ENCODE measurements around the gene METTL26. TPM values are rescaled to one million over a fixed set of nuclear protein-coding genes. Genes with fewer than 3 reads are reported as not detected.

Gene METTL26
- total RNA-seq, result 100 to 1,000 TPM; 116 to 127 TPM

- Mint-ChIP-seq H3K27ac (peak within 1 kb of the TSS; percentile 91), H3K9me3 (ENCODE audit: low read depth) (no peaks in the 10 kb centered on the region), H3K4me3 (peak within 1 kb of the TSS; percentile 87), H3K36me3 (ENCODE audit: low read depth) (peaks cover 7% of the 10 kb centered on the region), H3K27me3 (no peaks in the 10 kb centered on the region), H3K4me1 (peaks cover 13% of the 10 kb centered on the region)
- ChIA-PET CTCF (interaction anchor here (0.6 to 1.1 kb wide), 5 partner anchors 12 to 110 kb away, joined by 3 to 6 read pairs (median 3); partner anchors contain the start of gene RHBDL1), POLR2A (interaction anchor here (0.7 to 1.2 kb wide), 2 partner anchors 13 to 1146 kb away, joined by 3 to 4 read pairs; partner anchors contain the start of genes NUBP2, SPSB3 and WDR90)
- intact Hi-C loops (cut with DNase I, micrococcal nuclease), result loop anchor here (1.0 to 5.0 kb wide), 23 partner anchors 13 to 784 kb away; partner anchors contain the start of genes CAPN15 (in 2 of the 2), JMJD8 (in 2 of the 2), STUB1 (in 2 of the 2) and AXIN1 (in 1 of the 2)
- peak; percentile 89 for ATAC-seq
- DNase-seq, result peak; percentile 97
Measured at GRCh38 chr16:636206-637080, at the start of gene METTL26. TSS of gene METTL26 (minus strand) at chr16:636305. CDS start at chr16:636290, 15 bp downstream.

DNA sequence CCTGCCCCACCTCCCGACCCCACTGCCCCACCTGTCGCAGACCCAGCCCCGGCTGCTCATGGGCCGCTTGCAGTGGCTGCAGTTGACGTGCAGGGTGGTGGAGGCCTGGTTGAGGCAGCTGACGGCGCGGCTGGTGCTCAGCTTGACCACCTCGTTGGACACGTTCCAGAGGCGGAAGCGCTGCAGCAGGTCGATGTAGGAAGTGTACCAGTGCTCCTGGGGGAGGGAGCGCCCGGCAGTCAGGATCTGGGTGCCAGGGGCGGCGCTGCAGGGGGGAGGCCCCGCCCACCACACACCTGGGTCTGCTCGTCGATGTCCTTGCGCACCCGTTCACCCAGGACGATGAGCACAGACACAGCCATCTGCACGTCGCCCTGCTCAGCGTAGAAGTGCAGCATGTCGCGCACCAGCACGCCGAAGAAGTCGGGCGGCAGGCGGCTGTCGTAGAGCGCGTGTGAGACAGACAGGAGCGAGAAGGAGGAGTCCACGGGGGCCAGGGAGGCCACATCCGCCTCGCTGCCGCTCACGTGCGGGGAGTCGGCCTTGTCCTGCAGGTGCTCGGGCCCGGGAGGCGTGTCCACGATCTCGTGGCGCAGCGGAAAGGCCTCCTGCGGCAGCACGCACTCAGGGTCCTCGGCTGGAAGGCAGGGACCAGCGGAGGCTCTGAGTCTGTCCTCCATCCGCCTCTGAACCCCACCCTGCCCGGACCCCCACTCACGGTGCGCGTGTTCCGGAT is 49.0 kb upstream of the METTL26 start:
- intact Hi-C loops (cut with DNase I, micrococcal nuclease), result loop anchor here (1.0 to 5.0 kb wide), 13 partner anchors 16 to 1087 kb away; partner anchors contain the start of genes ANTKMT (in 2 of the 2), METTL26 (in 2 of the 2), CAPN15 (in 1 of the 2) and CHTF18 (in 1 of the 2)
- ATAC-seq, result no peak

DNA sequence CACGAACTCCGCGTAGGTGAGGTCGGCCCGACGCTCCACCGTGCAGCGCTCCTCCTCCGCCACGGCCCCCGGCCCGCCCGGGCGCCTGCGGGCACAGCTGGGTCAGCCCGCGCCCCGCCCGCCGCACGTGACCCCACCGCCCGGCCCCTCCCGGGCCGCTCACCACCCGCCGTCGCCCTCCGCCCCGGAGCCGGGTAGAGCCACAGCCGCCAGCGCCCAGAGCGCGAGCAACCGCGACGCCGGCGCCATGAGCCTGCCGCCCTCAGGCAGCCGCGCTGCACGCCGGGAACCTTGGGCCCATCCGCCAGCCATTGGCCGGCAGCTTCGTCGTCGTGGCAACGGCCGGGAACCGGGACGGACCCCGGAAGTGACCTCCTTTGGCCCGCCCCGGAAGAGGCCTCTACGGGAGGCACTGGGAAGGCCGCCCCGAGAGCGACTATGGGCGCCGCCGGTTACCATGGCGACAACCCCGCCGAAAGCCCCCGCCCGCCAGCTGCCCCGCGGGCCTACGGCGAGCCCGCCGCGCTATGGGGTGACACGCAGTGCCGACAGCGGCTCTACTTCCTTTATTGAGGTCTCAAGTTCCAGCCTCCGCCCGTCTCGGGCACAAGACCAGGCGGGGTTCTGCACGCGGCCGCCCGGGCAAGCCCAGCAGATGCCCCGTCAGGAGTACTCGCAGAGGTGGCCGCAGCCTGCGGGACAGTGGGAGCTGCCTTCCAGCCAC is 48.1 kb upstream of the METTL26 start, which contains the start of gene JMJD8:
Gene JMJD8 (minus strand): TSS at position 264 of the 724 bp plus-strand sequence. CDS start 15 bp downstream, at position 249.
- DNase-seq, result peak; percentile 99
- peak; percentile 80 for ATAC-seq
- H3K36me3 Mint-ChIP-seq (ENCODE audit: low read depth), result peaks cover 32% of the 10 kb centered on the region
- H3K27ac Mint-ChIP-seq, result peak within 1 kb of the TSS; percentile 58
- CTCF ChIA-PET, result interaction anchor here (0.6 to 1.0 kb wide), 2 partner anchors 28 to 259 kb away, joined by 3 to 4 read pairs; partner anchors contain the start of gene RAB11FIP3
- H3K4me1 Mint-ChIP-seq, result peaks cover 40% of the 10 kb centered on the region
- POLR2A ChIA-PET, result no interaction called here
- intact Hi-C loops (cut with DNase I, micrococcal nuclease), result loop anchor here (1.0 to 5.0 kb wide), 13 partner anchors 15 to 1088 kb away; partner anchors contain the start of genes ANTKMT (in 2 of the 2), METTL26 (in 2 of the 2), CAPN15 (in 1 of the 2) and CHTF18 (in 1 of the 2)
- peak within 1 kb of the TSS; percentile 76 for H3K4me3 Mint-ChIP-seq
- H3K9me3 Mint-ChIP-seq (ENCODE audit: low read depth), result no peaks in the 10 kb centered on the region
- no peaks in the 10 kb centered on the region for H3K27me3 Mint-ChIP-seq

More for the DNA sequence above, 49.0 kb upstream of the METTL26 start:
- DNase-seq, result no peak
- Mint-ChIP-seq H3K4me1 (peaks cover 42% of the 10 kb centered on the region), H3K9me3 (ENCODE audit: low read depth) (no peaks in the 10 kb centered on the region), H3K27ac (no peak overlapping the region), H3K36me3 (ENCODE audit: low read depth) (peaks cover 32% of the 10 kb centered on the region), H3K4me3 (no peak overlapping the region), H3K27me3 (no peaks in the 10 kb centered on the region)
- POLR2A ChIA-PET, result no interaction called here
- CTCF ChIA-PET, result no interaction called here

DNA sequence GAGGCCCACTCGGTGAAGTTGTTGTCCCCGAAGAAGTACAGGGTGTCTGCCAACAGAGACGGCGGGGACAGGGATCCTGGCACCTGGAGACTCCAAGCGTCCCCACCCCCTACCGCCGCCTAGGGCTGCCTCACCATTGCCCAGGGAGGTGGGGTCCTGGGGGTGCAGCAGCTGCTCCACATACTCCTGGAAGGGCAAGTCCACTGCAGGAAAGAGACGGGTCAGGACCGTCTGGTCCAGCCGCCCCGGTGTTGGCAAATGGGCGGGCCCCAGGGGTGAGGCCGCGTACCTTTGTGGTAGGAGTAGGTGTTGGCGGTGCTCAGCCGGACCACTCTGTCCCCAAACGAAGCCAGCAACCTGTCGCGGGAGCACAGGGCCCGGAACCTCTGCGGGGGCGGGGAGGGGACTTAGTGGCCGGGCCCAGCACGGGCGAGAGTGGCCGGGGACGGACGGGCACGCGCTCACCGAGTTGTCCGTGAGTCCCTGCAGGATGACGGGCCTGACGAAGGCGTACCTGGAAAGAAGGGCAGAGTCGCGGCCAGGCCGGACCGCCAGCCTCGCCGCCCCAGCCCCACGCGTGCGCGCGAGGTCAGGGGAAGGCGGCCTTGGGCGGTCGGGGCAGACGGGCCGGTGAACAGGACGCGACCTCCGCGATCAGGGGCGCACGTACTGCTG is 47.4 kb upstream of the METTL26 start:
- peak overlapping the region; percentile 58 for H3K27ac Mint-ChIP-seq
- H3K9me3 Mint-ChIP-seq (ENCODE audit: low read depth), result no peaks in the 10 kb centered on the region
- H3K4me3 Mint-ChIP-seq, result peak overlapping the region; percentile 76
- H3K36me3 Mint-ChIP-seq (ENCODE audit: low read depth), result peaks cover 32% of the 10 kb centered on the region
- peaks cover 36% of the 10 kb centered on the region for H3K4me1 Mint-ChIP-seq
- intact Hi-C loops (cut with DNase I, micrococcal nuclease), result loop anchor here (1.0 to 5.0 kb wide), 13 partner anchors 15 to 1089 kb away; partner anchors contain the start of genes ANTKMT (in 2 of the 2), METTL26 (in 2 of the 2), CAPN15 (in 1 of the 2) and CHTF18 (in 1 of the 2)
- CTCF ChIA-PET, result interaction anchor here (0.6 to 1.0 kb wide), 3 partner anchors 29 to 258 kb away, joined by 3 to 4 read pairs (median 4); partner anchors contain the start of gene RAB11FIP3
- ATAC-seq (no peak), DNase-seq (peak; percentile 41)
- POLR2A ChIA-PET, result no interaction called here
- no peaks in the 10 kb centered on the region for H3K27me3 Mint-ChIP-seq

GRCh38 chr16:682493-683395 is 46.6 kb upstream of the METTL26 start:
- H3K4me3 Mint-ChIP-seq, result peak overlapping the region; percentile 76
- no peaks in the 10 kb centered on the region for H3K9me3 Mint-ChIP-seq (ENCODE audit: low read depth)
- CTCF ChIA-PET, result interaction anchor here (0.6 kb wide), 1 partner anchor 195 kb away, joined by 4 read pairs; no protein-coding TSS in a partner anchor
- H3K36me3 Mint-ChIP-seq (ENCODE audit: low read depth), result peaks cover 32% of the 10 kb centered on the region
- peaks cover 34% of the 10 kb centered on the region for H3K4me1 Mint-ChIP-seq
- POLR2A ChIA-PET, result no interaction called here
- intact Hi-C loops (cut with DNase I, micrococcal nuclease), result loop anchor here (5.0 kb wide), 7 partner anchors 40 to 1090 kb away; partner anchors contain the start of genes ANTKMT (in 1 of the 2), CAPN15 (in 1 of the 2), DECR2 (in 1 of the 2) and EME2 (in 1 of the 2)
- H3K27me3 Mint-ChIP-seq, result no peaks in the 10 kb centered on the region
- H3K27ac Mint-ChIP-seq, result peak overlapping the region; percentile 58
- DNase-seq (no peak), ATAC-seq (no peak)

DNA sequence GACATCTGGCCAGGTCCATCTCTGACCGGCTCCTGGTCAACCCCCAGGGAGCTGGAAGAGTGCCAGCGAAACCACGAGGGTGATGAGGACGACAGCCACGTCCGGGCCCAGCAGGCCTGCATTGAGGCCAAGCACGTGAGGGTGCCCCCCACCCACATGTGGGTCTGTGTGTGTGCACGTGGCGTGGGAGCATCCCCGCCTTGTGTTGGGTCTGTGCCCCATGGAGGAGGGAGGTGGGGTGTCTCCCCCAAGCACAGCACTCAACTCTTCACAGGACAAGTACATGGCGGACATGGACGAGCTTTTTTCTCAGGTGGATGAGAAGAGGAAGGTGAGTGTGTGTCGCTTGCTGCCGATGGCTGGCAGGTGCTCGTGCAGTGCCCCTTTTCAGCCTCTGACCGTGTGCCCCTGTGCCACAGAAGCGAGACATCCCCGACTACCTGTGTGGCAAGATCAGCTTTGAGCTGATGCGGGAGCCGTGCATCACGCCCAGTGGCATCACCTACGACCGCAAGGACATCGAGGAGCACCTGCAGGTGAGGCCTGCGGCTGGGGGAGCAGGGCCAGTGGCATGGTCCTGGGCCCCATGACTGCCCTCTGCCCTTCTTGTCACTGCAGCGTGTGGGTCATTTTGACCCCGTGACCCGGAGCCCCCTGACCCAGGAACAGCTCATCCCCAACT is 45.8 kb upstream of the METTL26 start:
- DNase-seq (no peak), ATAC-seq (no peak)
- POLR2A ChIA-PET, result no interaction called here
- no peaks in the 10 kb centered on the region for H3K9me3 Mint-ChIP-seq (ENCODE audit: low read depth)
- H3K27me3 Mint-ChIP-seq, result no peaks in the 10 kb centered on the region
- peak overlapping the region; percentile 76 for H3K4me3 Mint-ChIP-seq
- H3K27ac Mint-ChIP-seq, result peak overlapping the region; percentile 26
- CTCF ChIA-PET, result interaction anchor here (0.6 to 1.0 kb wide), 2 partner anchors 39 to 60 kb away, joined by 4 read pairs; no protein-coding TSS in a partner anchor
- intact Hi-C loops (cut with DNase I, micrococcal nuclease), result loop anchor here (5.0 kb wide), 7 partner anchors 40 to 1090 kb away; partner anchors contain the start of genes ANTKMT (in 1 of the 2), CAPN15 (in 1 of the 2), DECR2 (in 1 of the 2) and EME2 (in 1 of the 2)
- H3K36me3 Mint-ChIP-seq (ENCODE audit: low read depth), result peaks cover 32% of the 10 kb centered on the region
- peaks cover 34% of the 10 kb centered on the region for H3K4me1 Mint-ChIP-seq

GRCh38 chr16:680967-681745 is 45.1 kb upstream of the METTL26 start:
- DNase-seq, result peak; percentile 40
- H3K4me3 Mint-ChIP-seq, result peak overlapping the region; percentile 76
- peak overlapping the region; percentile 47 for H3K27ac Mint-ChIP-seq
- ChIA-PET CTCF (interaction anchor here (0.6 to 1.0 kb wide), 2 partner anchors 38 to 59 kb away, joined by 4 read pairs; no protein-coding TSS in a partner anchor), POLR2A (no interaction called here)
- no peaks in the 10 kb centered on the region for H3K27me3 Mint-ChIP-seq
- intact Hi-C loops (cut with DNase I, micrococcal nuclease), result loop anchor here (1.0 to 5.0 kb wide), 12 partner anchors 9 to 1091 kb away; partner anchors contain the start of genes METTL26 (in 2 of the 2), ANTKMT (in 1 of the 2), CAPN15 (in 1 of the 2) and CHTF18 (in 1 of the 2)
- H3K36me3 Mint-ChIP-seq (ENCODE audit: low read depth), result peaks cover 28% of the 10 kb centered on the region
- peaks cover 36% of the 10 kb centered on the region for H3K4me1 Mint-ChIP-seq
- ATAC-seq, result no peak
- no peaks in the 10 kb centered on the region for H3K9me3 Mint-ChIP-seq (ENCODE audit: low read depth)

- ChIA-PET POLR2A (no interaction called here), CTCF (interaction anchor here (1.0 kb wide), 1 partner anchor 37 kb away, joined by 4 read pairs; no protein-coding TSS in a partner anchor)
- Mint-ChIP-seq H3K36me3 (ENCODE audit: low read depth) (peaks cover 24% of the 10 kb centered on the region), H3K4me1 (peaks cover 35% of the 10 kb centered on the region), H3K27me3 (no peaks in the 10 kb centered on the region), H3K27ac (peak overlapping the region; percentile 47), H3K9me3 (ENCODE audit: low read depth) (no peaks in the 10 kb centered on the region), H3K4me3 (peak overlapping the region; percentile 76)
- ATAC-seq (no peak), DNase-seq (no peak)
- intact Hi-C loops (cut with DNase I, micrococcal nuclease), result loop anchor here (1.0 to 5.0 kb wide), 12 partner anchors 10 to 1092 kb away; partner anchors contain the start of genes METTL26 (in 2 of the 2), ANTKMT (in 1 of the 2), CAPN15 (in 1 of the 2) and CHTF18 (in 1 of the 2)
Measured at GRCh38 chr16:680625-680945, 44.5 kb upstream of the METTL26 start.
